Choroid plexus epithelial cell (primary cell): Measurements from ENCODE around the gene GPSM1.

Experiments
- DNase-seq: peaks from one replicate; pipeline ENCODE4 v3.0.0-alpha.2; 2010; ENCODE audit warnings: low read depth
- H3K4me3 ChIP-seq: 2 replicates; pipeline ENCODE4 v1.5.1; 2011; ENCODE audit warnings: low read depth, mild to moderate bottlenecking, control low read depth, low read length, moderate library complexity
- TF ChIP-seq, protein P1 (sequence below): conservative IDR thresholded peaks from 2 replicates; pipeline ENCODE4 v1.5.1; 2011; ENCODE audit warnings: low read depth, mild to moderate bottlenecking, control low read depth, inconsistent platforms, low read length, moderate library complexity

Gene GPSM1

GRCh38 chr9:136368190-136368589, 40.9 kb downstream of the GPSM1 start:
- DNase-seq: no peak
- no peak overlapping the region for H3K4me3 ChIP-seq
- TF ChIP-seq, protein P1, sequence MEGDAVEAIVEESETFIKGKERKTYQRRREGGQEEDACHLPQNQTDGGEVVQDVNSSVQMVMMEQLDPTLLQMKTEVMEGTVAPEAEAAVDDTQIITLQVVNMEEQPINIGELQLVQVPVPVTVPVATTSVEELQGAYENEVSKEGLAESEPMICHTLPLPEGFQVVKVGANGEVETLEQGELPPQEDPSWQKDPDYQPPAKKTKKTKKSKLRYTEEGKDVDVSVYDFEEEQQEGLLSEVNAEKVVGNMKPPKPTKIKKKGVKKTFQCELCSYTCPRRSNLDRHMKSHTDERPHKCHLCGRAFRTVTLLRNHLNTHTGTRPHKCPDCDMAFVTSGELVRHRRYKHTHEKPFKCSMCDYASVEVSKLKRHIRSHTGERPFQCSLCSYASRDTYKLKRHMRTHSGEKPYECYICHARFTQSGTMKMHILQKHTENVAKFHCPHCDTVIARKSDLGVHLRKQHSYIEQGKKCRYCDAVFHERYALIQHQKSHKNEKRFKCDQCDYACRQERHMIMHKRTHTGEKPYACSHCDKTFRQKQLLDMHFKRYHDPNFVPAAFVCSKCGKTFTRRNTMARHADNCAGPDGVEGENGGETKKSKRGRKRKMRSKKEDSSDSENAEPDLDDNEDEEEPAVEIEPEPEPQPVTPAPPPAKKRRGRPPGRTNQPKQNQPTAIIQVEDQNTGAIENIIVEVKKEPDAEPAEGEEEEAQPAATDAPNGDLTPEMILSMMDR: no peak

- DNase-seq: no peak
- H3K4me3 ChIP-seq: no peak overlapping the region
- TF ChIP-seq, protein P1: no peak
Observed at GRCh38 chr9:136370037-136370436, 42.7 kb downstream of the GPSM1 start.

GRCh38 chr9:136370687-136371532, 43.6 kb downstream of the GPSM1 start:
- TF ChIP-seq, protein P1: no peak
- no peak overlapping the region for H3K4me3 ChIP-seq
- peak; percentile 49 for DNase-seq

- TF ChIP-seq, protein P1: no peak
- H3K4me3 ChIP-seq: no peak overlapping the region
- no peak for DNase-seq
Observed at GRCh38 chr9:136371533-136371880, 44.2 kb downstream of the GPSM1 start.

DNA sequence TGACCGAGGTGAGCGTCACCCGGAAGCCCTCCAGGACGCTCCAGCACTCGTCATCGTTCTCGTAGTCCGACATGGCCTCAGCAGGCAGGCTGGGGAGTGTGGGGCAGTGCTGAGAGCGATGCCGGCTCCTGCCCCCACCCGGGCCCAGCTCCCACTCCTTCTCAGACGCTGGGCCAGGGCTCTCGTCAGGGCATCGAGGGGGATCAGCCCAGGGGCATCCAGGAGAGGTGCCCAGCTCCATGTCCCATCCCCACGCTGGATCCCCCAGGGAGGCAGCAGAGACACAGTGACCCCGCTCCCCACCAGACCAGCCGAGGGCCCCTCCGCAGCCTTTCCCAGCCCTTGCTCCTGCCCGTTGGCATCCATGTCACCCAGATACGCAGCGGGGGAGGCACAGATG, 44.7 kb downstream of the GPSM1 start:
- no peak overlapping the region for H3K4me3 ChIP-seq
- DNase-seq: no peak
- TF ChIP-seq, protein P1: no peak

DNA sequence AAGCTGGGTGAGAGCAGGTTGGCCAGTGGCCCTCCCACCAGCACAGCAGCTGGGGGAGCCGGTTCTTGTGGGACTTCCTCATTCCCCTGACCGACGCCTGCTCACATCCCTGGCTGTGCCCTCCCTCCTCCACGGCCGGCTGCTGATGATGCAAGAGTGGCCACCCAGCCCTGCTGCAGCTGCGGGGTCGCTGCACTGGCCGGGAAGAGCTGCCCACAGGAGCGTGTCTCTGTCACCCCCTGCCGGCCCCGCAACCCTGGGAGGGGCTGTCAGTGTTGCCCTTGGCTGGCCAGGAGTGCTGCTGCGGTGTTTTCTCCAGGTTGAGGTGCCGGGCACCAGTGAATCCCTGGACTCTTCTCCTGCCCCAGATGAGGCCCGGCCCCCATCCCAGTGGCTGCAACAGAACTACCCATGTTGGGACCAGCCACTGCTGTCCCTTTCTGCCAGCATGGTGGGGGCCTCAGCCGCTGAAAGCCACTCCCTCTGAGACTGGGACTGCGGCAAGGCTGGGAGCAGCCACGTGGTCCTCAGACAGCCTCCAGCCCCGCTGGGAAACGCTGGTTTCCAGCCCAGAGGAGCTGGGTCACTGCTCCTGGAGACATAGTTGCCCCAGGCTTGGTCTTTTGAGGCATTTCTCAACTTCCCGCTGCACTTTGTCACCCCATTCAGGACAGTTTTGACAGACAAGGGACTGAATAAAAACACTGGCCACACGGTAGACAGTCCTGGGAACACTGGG, 45.4 kb downstream of the GPSM1 start:
- DNase-seq: peak; percentile 84
- TF ChIP-seq, protein P1: peak; percentile 34
- H3K4me3 ChIP-seq: peak overlapping the region; percentile 28
